A673 (cell line): ENCODE results near the gene EHD3.

ENCODE experiments used
- EZH2 ChIP-seq: fragments of 200-600 bp; sonication (generic); IDR thresholded peaks from 2 replicates; pipeline ENCODE4 v1.6.1; 2017; ENCODE audit warnings: borderline replicate concordance, low read depth, mild to moderate bottlenecking, mixed read lengths, antibody characterized with exemption, low read length; ENCODE audit not compliant: poor library complexity, severe bottlenecking
- TF ChIP-seq, protein P1 (sequence below): fragments of 300-800, 200-600 bp; sonication (generic); conservative IDR thresholded peaks from 2 replicates; pipeline ENCODE4 v1.5.1; 2017; ENCODE audit warnings: low read depth, mild to moderate bottlenecking, antibody characterized with exemption, low read length, moderate library complexity, mixed read lengths

DNA sequence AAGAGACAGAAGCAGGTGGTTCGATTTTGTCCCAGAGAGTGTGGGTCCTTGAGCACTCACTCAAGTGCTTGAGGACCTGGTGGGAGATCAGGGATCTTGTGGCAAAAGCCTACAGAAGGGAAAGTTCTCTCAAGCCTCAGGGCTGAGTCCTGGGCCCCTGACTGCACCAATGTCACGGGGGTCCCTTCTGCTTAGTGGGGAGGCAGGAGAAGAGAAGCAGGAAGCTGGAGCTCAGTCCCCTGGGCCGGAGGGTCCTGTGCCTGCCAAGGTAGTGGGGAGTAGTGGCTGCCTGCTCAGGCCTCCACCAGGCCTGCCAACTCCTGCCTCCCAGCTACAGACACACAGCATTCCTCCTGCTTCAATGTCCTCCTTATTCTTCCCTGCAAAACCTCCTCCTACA lies 28.3 kb upstream of the EHD3 start:
- TF ChIP-seq, protein P1, sequence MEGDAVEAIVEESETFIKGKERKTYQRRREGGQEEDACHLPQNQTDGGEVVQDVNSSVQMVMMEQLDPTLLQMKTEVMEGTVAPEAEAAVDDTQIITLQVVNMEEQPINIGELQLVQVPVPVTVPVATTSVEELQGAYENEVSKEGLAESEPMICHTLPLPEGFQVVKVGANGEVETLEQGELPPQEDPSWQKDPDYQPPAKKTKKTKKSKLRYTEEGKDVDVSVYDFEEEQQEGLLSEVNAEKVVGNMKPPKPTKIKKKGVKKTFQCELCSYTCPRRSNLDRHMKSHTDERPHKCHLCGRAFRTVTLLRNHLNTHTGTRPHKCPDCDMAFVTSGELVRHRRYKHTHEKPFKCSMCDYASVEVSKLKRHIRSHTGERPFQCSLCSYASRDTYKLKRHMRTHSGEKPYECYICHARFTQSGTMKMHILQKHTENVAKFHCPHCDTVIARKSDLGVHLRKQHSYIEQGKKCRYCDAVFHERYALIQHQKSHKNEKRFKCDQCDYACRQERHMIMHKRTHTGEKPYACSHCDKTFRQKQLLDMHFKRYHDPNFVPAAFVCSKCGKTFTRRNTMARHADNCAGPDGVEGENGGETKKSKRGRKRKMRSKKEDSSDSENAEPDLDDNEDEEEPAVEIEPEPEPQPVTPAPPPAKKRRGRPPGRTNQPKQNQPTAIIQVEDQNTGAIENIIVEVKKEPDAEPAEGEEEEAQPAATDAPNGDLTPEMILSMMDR, result no peak
- no peak for TF ChIP-seq EZH2
